Measurements from ENCODE around the gene SIRT4. TPM values are rescaled to one million over a fixed set of nuclear protein-coding genes. Genes with fewer than 3 reads are reported as not detected.

Gene SIRT4
- total RNA-seq, 4 donors from 2014 or later: 3.2 to 6.3 (median 4.2) TPM

DNA sequence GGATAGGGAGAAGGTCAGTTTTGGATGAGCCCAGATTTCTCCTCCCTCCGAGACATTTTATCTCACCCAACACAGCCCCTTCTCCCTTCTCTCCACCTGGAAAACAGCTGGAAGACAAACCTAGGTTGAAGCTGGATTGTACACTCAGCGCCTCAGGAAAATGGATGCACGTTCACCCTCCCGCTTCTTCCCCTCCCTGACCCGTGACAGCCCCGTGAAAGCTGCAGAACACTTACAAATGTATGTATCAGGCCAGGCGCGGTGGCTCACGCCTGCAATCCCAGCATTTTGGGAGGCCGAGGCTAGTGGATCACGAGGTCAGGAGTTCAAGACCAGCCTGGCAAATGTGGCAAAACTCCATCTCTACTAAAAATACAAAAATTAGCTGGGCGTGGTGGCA, 14.6 kb upstream of the SIRT4 start:
- no peak for DNase-seq
- Histone ChIP-seq H3K27me3 (no peaks in the 10 kb centered on the region), H3K9me3 (no peaks in the 10 kb centered on the region), H3K27ac (no peak overlapping the region), H3K4me1 (peaks cover 0 to 9% (median 3%) of the 10 kb centered on the region in 4 donors), H3K4me3 (no peak overlapping the region), H3K36me3 (no peaks in the 10 kb centered on the region)
- TF ChIP-seq, protein P1, sequence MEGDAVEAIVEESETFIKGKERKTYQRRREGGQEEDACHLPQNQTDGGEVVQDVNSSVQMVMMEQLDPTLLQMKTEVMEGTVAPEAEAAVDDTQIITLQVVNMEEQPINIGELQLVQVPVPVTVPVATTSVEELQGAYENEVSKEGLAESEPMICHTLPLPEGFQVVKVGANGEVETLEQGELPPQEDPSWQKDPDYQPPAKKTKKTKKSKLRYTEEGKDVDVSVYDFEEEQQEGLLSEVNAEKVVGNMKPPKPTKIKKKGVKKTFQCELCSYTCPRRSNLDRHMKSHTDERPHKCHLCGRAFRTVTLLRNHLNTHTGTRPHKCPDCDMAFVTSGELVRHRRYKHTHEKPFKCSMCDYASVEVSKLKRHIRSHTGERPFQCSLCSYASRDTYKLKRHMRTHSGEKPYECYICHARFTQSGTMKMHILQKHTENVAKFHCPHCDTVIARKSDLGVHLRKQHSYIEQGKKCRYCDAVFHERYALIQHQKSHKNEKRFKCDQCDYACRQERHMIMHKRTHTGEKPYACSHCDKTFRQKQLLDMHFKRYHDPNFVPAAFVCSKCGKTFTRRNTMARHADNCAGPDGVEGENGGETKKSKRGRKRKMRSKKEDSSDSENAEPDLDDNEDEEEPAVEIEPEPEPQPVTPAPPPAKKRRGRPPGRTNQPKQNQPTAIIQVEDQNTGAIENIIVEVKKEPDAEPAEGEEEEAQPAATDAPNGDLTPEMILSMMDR (IDR thresholded peaks at IDR 0.05): no peak
- TF ChIP-seq POLR2A (IDR thresholded peaks at IDR 0.05): no peak

GRCh38 chr12:120290609-120291305, 11.4 kb upstream of the SIRT4 start:
- H3K27ac ChIP-seq: peak overlapping the region; percentile 77 to 99 (median 93)
- H3K4me1 ChIP-seq: peaks cover 0 to 15% (median 3%) of the 10 kb centered on the region in 4 donors
- no peaks in the 10 kb centered on the region for H3K36me3 ChIP-seq
- peak in 1 of 3 donors; percentile 56 for DNase-seq
- H3K9me3 ChIP-seq: no peaks in the 10 kb centered on the region
- H3K27me3 ChIP-seq: no peaks in the 10 kb centered on the region
- TF ChIP-seq POLR2A (IDR thresholded peaks at IDR 0.05): no peak
- TF ChIP-seq, protein P1 (IDR thresholded peaks at IDR 0.05): no peak
- peak overlapping the region; percentile 1 to 55 (median 27) for H3K4me3 ChIP-seq

DNA sequence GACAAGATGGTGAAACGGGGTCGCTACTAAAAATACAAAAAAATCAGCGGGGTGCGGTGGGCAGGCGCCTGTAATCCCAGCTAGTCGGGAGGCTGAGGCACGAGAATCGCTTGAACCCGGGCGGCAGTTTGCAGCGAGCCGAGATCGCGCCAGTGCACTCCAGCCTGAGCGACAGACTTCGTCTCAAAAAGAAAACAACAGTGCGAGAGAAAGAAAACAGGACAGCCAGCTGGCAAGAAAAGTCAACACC, 9.8 kb upstream of the SIRT4 start:
- no peaks in the 10 kb centered on the region for H3K9me3 ChIP-seq
- TF ChIP-seq POLR2A (IDR thresholded peaks at IDR 0.05): no peak
- TF ChIP-seq, protein P1 (IDR thresholded peaks at IDR 0.05): no peak
- no peaks in the 10 kb centered on the region for H3K36me3 ChIP-seq
- H3K27me3 ChIP-seq: no peaks in the 10 kb centered on the region
- peaks cover 0 to 15% (median 3%) of the 10 kb centered on the region in 4 donors for H3K4me1 ChIP-seq
- peak overlapping the region; percentile 40 to 67 (median 55) for H3K4me3 ChIP-seq
- H3K27ac ChIP-seq: peak overlapping the region; percentile 91 to 99 (median 96)
- DNase-seq: peak in 1 of 3 donors; percentile 62

DNA sequence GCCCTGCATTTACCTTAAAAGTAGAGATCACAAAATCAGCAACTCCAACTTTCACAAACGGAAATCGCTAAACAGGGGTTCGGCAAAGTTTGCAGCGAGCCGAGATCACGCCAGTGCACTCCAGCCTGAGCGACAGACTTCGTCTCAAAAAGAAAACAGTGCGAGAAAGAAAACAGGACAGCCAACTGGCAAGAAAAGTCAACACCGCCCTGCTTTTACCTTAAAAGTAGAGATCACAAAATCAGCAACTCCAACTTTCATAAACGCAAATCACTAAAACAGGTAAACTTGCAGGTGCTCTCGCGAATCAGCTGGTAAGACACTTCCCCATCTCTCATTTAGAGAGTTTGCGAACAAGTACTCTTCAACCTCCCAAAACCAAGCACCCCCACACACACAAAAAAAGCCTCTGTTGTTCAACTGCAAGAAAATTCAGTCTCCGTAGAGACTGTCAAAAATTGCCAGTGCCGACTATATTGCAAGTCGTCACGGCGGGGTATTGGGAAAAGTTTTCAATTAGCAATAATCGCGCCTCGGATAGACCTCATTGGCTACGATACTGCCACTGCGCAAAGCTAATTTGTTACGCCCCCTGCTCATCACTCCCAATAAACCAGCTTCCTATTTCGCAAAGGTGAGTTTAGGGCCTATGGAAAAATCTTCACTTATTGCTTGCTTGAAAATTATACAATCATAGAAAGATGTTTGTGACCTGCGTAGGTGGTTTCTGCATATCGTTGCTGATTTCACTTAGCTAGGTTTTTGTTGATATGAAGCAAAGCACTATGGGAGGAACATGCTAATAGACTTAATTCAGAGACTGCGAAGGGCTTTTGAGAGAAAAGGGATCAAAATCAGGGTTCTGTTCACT, 9.2 kb upstream of the SIRT4 start, which contains the start of gene RNU4-1:
RNU4-1 (minus strand) TSS at position 577 of the 871 bp plus-strand sequence.
- Histone ChIP-seq H3K36me3 (no peaks in the 10 kb centered on the region), H3K9me3 (no peaks in the 10 kb centered on the region), H3K4me3 (peak within 1 kb of the TSS; percentile 40 to 67 (median 55)), H3K4me1 (peaks cover 0 to 15% (median 3%) of the 10 kb centered on the region in 4 donors), H3K27ac (peak within 1 kb of the TSS; percentile 91 to 99 (median 96)), H3K27me3 (no peaks in the 10 kb centered on the region)
- peak; percentile 59 to 92 (median 74) for DNase-seq
- TF ChIP-seq, protein P1 (IDR thresholded peaks at IDR 0.05): peak in 1 of 6 experiments; percentile 4
- TF ChIP-seq POLR2A (IDR thresholded peaks at IDR 0.05): peak; percentile 80 to 91

- Histone ChIP-seq H3K36me3 (no peaks in the 10 kb centered on the region), H3K9me3 (no peaks in the 10 kb centered on the region), H3K4me3 (no peak overlapping the region), H3K4me1 (peaks cover 0 to 8% (median 2%) of the 10 kb centered on the region in 4 donors), H3K27me3 (no peaks in the 10 kb centered on the region), H3K27ac (no peak overlapping the region)
- TF ChIP-seq, protein P1 (IDR thresholded peaks at IDR 0.05): peak in 1 of 6 experiments; percentile 3
- no peak for TF ChIP-seq POLR2A (IDR thresholded peaks at IDR 0.05)
- DNase-seq: no peak
These were observed 12.1 kb downstream of the SIRT4 start for GRCh38 chr12:120314220-120314619.
